ENCODE data around the gene LIAS. TPM values are rescaled to one million over a fixed set of nuclear protein-coding genes. Genes with fewer than 3 reads are reported as not detected.
"Not testable (repeated sequence)": the region's sequence is repeated elsewhere in the genome, so short reads cannot be mapped to it uniquely, and the experiment has no call there.

LIAS gene
- polyA plus RNA-seq, 1 experiment, result 13.1 TPM

DNA sequence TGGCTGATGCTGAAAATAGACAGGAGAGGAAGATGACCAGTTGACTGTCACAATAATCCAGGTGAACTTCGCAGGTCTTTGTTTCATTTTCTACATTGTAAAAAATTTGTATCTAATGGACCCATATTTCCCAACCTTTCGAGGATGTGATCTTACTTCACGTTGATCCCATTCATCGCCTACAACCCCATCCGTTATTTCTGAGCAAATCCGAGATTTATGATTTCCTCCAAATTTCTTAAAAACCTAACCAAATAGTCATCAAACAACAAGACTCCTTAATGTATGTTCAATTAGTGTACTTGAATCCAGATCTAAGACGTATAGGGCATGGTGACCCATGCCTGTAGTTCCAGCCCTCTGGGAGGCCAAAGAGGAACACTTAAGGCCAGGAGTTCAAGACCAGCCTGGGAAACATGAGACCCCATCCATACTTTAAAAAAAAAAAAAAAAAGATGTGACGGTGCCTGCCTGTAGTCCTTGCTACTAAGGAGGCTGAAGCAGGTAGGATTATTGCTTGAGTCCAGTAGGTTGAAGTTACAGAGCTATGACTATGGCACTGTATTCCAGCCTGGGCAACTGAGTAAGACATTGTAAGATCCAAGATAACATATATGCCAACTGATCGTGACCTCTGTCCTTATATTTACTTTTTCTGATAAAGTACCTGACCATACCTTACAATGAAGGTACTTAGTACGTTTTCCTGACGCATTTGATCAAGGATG, 5.8 kb upstream of the LIAS start:
- Histone ChIP-seq H3K27me3 (ENCODE audit: control insufficient read depth, insufficient read depth, low read length) (no peaks in the 10 kb centered on the region), H3K9me3 (ENCODE audit: control insufficient read depth, insufficient read depth, low read length) (no peaks in the 10 kb centered on the region), H3K4me3 (ENCODE audit: low read depth, low read length) (no peak overlapping the region), H3K27ac (ENCODE audit: low read depth, low read length) (no peak overlapping the region)
- ChIA-PET CTCF (interaction anchor here (1.4 kb wide), 1 partner anchor 16 kb away, joined by 4 read pairs; no protein-coding TSS in a partner anchor), POLR2A (interaction anchor here (0.7 to 0.8 kb wide), 2 partner anchors 14 to 334 kb away, joined by 3 to 4 read pairs; no protein-coding TSS in a partner anchor)
- no peak for DNase-seq (ENCODE audit: low read depth, low spot score)
- TF ChIP-seq, protein P1, sequence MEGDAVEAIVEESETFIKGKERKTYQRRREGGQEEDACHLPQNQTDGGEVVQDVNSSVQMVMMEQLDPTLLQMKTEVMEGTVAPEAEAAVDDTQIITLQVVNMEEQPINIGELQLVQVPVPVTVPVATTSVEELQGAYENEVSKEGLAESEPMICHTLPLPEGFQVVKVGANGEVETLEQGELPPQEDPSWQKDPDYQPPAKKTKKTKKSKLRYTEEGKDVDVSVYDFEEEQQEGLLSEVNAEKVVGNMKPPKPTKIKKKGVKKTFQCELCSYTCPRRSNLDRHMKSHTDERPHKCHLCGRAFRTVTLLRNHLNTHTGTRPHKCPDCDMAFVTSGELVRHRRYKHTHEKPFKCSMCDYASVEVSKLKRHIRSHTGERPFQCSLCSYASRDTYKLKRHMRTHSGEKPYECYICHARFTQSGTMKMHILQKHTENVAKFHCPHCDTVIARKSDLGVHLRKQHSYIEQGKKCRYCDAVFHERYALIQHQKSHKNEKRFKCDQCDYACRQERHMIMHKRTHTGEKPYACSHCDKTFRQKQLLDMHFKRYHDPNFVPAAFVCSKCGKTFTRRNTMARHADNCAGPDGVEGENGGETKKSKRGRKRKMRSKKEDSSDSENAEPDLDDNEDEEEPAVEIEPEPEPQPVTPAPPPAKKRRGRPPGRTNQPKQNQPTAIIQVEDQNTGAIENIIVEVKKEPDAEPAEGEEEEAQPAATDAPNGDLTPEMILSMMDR (IDR thresholded peaks at IDR 0.05; ENCODE audit: low read depth, low read length), result no peak

DNA sequence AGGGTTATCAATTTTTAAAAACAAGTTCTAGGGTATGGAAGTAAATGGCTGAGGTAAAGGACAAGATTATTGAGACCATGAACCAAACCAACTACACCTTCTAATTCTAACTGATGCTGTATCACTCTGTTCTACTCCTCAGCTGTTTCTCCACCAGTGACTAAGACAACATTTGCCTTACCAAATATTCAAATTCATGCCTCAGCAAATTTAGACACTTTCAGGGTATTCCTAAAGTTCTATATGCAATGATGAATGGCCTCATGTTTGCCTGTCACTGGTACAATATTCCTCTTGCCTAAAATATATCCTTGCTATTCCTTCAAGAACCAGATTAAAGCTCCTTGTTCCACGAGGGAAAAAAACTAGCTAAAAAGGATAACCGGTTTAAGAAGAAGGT, 5.1 kb upstream of the LIAS start:
- TF ChIP-seq, protein P1 (IDR thresholded peaks at IDR 0.05; ENCODE audit: low read depth, low read length), result no peak
- no peak for DNase-seq (ENCODE audit: low read depth, low spot score)
- H3K4me3 ChIP-seq (ENCODE audit: low read depth, low read length), result no peak overlapping the region
- CTCF ChIA-PET, result interaction anchor here (1.4 kb wide), 1 partner anchor 16 kb away, joined by 4 read pairs; no protein-coding TSS in a partner anchor
- H3K27ac ChIP-seq (ENCODE audit: low read depth, low read length), result no peak overlapping the region
- H3K27me3 ChIP-seq (ENCODE audit: control insufficient read depth, insufficient read depth, low read length), result no peaks in the 10 kb centered on the region
- no peaks in the 10 kb centered on the region for H3K9me3 ChIP-seq (ENCODE audit: control insufficient read depth, insufficient read depth, low read length)
- POLR2A ChIA-PET, result interaction anchor here (0.7 kb wide), 1 partner anchor 335 kb away, joined by 4 read pairs; no protein-coding TSS in a partner anchor

DNA sequence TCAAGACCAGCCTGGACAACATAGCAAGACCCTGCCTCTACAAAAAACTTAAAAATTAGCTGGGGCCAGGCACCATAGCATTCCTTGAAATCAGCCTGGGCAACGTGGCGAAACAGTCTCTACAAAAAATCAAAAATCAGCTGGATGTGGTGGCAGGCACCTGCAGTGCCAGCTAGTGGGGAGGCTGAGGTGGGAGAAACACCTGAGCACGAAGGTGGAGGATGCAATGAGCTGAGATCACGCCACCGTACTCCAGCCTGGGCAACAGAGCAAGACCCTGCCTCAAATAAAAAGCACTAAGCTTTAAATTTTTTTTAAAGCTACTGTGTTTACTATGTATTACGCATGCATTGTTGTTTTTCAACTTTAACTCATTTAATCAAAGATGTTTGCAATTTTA, 3.4 kb upstream of the LIAS start:
- TF ChIP-seq, protein P1 (IDR thresholded peaks at IDR 0.05; ENCODE audit: low read depth, low read length), result no peak
- no peak overlapping the region for H3K27ac ChIP-seq (ENCODE audit: low read depth, low read length)
- DNase-seq (ENCODE audit: low read depth, low spot score), result no peak
- ChIA-PET CTCF (interaction anchor here (1.5 to 1.8 kb wide), 2 partner anchors 14 to 523 kb away, joined by 3 to 5 read pairs; no protein-coding TSS in a partner anchor), POLR2A (interaction anchor here (0.8 kb wide), 1 partner anchor 32 kb away, joined by 3 read pairs; no protein-coding TSS in a partner anchor)
- no peak overlapping the region for H3K4me3 ChIP-seq (ENCODE audit: low read depth, low read length)
- H3K27me3 ChIP-seq (ENCODE audit: control insufficient read depth, insufficient read depth, low read length), result no peaks in the 10 kb centered on the region
- no peaks in the 10 kb centered on the region for H3K9me3 ChIP-seq (ENCODE audit: control insufficient read depth, insufficient read depth, low read length)

DNA sequence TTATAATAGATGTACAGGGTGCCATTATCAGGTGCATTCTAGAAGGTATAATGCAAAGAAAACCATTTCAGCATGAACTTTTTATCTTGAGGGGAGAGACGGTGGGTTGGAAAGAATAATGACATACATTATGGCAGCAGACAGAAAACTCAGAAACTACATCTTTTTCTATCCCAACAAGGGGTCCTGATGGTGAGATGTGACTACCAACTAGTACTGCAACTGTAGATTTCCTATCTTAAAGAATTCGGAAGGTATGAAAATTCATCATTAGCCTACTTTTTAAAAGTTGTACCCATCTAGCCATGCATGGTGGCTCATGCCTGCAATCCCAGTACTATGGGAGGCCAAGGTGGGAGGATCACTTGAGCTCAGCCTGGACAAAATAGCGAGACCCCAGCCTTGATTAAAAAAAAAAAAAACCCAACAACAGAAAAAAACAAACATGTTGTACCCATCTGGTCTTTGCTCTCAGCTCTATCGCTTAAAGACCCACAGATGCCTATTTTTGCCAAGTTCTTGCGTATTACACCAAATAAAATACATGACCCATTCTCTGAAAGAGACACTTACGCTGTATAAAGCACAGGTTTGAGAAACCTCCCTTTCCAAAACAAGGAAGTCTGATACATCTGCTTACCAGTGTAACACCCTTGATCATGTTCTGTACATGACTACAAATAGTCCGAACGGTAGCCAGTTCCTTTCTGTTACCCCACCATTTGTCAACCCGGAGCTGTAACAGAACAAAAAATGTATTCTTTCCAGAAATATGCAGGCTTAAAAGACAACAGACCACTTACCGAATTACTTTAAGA, 1.7 kb upstream of the LIAS start:
- CTCF ChIA-PET, result interaction anchor here (1.0 to 1.5 kb wide), 2 partner anchors 12 to 521 kb away, joined by 3 to 5 read pairs; no protein-coding TSS in a partner anchor
- DNase-seq (ENCODE audit: low read depth, low spot score), result no peak
- TF ChIP-seq, protein P1 (IDR thresholded peaks at IDR 0.05; ENCODE audit: low read depth, low read length), result no peak
- Histone ChIP-seq H3K9me3 (ENCODE audit: control insufficient read depth, insufficient read depth, low read length) (no peaks in the 10 kb centered on the region), H3K27ac (ENCODE audit: low read depth, low read length) (no peak overlapping the region), H3K4me3 (ENCODE audit: low read depth, low read length) (peak overlapping the region; percentile 95), H3K27me3 (ENCODE audit: control insufficient read depth, insufficient read depth, low read length) (no peaks in the 10 kb centered on the region)
- POLR2A ChIA-PET, result interaction anchor here (1.1 to 1.9 kb wide), 2 partner anchors 12 to 70 kb away, joined by 4 to 10 read pairs; partner anchors contain the start of gene UGDH

DNA sequence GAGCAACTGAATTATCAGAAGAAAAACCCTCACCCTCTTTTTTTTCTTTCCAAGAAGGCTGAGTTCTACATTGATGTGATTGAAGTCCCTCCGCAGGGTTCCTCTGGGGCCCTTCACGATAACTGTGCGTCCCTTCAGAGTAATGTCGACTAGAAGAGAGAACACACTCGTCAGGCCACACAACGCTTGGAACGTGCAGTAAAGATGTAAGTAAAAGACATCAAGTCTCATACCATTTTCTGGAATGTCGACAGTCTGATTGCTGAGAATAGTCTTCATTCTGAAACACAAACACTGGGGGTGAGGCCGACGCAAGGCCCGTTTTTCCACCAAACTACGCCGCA, 723 bp upstream of the LIAS start:
- not testable (repeated sequence) for H3K27me3 ChIP-seq (ENCODE audit: control insufficient read depth, insufficient read depth, low read length); DNase-seq (ENCODE audit: low read depth, low spot score); H3K9me3 ChIP-seq (ENCODE audit: control insufficient read depth, insufficient read depth, low read length)
- CTCF ChIA-PET, result interaction anchor here (0.8 to 1.0 kb wide), 2 partner anchors 11 to 520 kb away, joined by 3 to 5 read pairs; no protein-coding TSS in a partner anchor
- Histone ChIP-seq H3K4me3 (ENCODE audit: low read depth, low read length) (peak overlapping the region; percentile 95), H3K27ac (ENCODE audit: low read depth, low read length) (peak overlapping the region; percentile 94)
- POLR2A ChIA-PET, result interaction anchor here (0.5 to 1.9 kb wide), 7 partner anchors 10 to 217 kb away, joined by 3 to 15 read pairs (median 3); partner anchors contain the start of gene UGDH

Measured in AG04450 (cell line).